A549 (cell line): ENCODE results near the gene LCN1. TPM values are rescaled to one million over a fixed set of nuclear protein-coding genes. Genes with fewer than 3 reads are reported as not detected.

Experiments used
- ATAC-seq, 2 experiments: fragments of 200-7000 bp in 1 of 2; fragments of >200 bp in 1 of 2; cut with Nextera tagmentation in 1 of 2; cut with Tn5 transposase in 1 of 2; 3 replicates each; pipeline versions ENCODE4 v1.8.0 to v1.9.1; 2018 to 2020; ENCODE audit warnings: mild to moderate bottlenecking in 1 of 2, moderate library complexity in 1 of 2
- CTCF ChIA-PET: fragments of 300-600 bp; sonication (Branson Sonifier 250); formaldehyde crosslinking; extraction: SDS; loops from one replicate; lab custom pipeline; 2021; ENCODE audit warnings: antibody characterized with exemption, inconsistent platforms; lab: Yijun Ruan, JAX
- POLR2A ChIA-PET: fragments of 350-600 bp; formaldehyde crosslinking; extraction: SDS; loops from one replicate; lab custom pipeline; 2021; ENCODE audit warnings: antibody characterized with exemption, inconsistent platforms; lab: Yijun Ruan, JAX
- DNase-seq, 2 experiments: peaks; one replicate each; pipeline versions ENCODE4 v3.0.0 to v3.0.0-alpha.2; 2011 to 2016; ENCODE audit warnings: low read depth in 1 of 2, low spot score in 1 of 2
- FAIRE-seq: peaks from 2 replicates; lab custom pipeline; 2011; peaks lifted over from hg19 to GRCh38; lab: Jason Lieb, UNC
- H3K27ac ChIP-seq, 2 experiments: fragments of >200 bp; sonication (Bioruptor Twin); formaldehyde crosslinking; 3 replicates each; pipeline ENCODE4 v1.5.1; 2016 to 2017
- H3K4me1 ChIP-seq: fragments of >200 bp; sonication (Bioruptor Twin); formaldehyde crosslinking; 3 replicates; pipeline ENCODE4 v1.6.1; 2016
- H3K4me2 ChIP-seq: fragments of >200 bp; sonication (Bioruptor Twin); formaldehyde crosslinking; 3 replicates; pipeline ENCODE4 v1.6.1; 2016
- H3K4me3 ChIP-seq: fragments of >200 bp; sonication (Bioruptor Twin); formaldehyde crosslinking; 3 replicates; pipeline ENCODE4 v1.5.1; 2016
- H3K9me3 ChIP-seq: fragments of >200 bp; sonication (Bioruptor Twin); formaldehyde crosslinking; 3 replicates; pipeline ENCODE4 v1.6.1; 2016
- BCL3 ChIP-seq: fragments of >200 bp; sonication (Bioruptor Twin); formaldehyde crosslinking; IDR thresholded peaks from 3 replicates; pipeline ENCODE4 v1.6.1; 2016
- CBX2 ChIP-seq: fragments of 200-600 bp; sonication (generic); IDR thresholded peaks from 2 replicates; pipeline ENCODE4 v1.6.1; 2016; ENCODE audit warnings: low read depth, mild to moderate bottlenecking, borderline replicate concordance
- CBX8 ChIP-seq: fragments of 200-600 bp; sonication (generic); IDR thresholded peaks from 2 replicates; pipeline ENCODE4 v1.6.1; 2016
- CHD2 ChIP-seq: fragments of 150-350 bp; IDR thresholded peaks from 2 replicates; pipeline ENCODE4 v1.6.1; 2014; ENCODE audit warnings: low read length; ENCODE audit not compliant: partially characterized antibody
- CHD4 ChIP-seq: fragments of 200-600 bp; sonication (generic); IDR thresholded peaks from 2 replicates; pipeline ENCODE4 v1.6.1; 2016; ENCODE audit warnings: antibody characterized with exemption, mild to moderate bottlenecking, borderline replicate concordance
- E2F6 ChIP-seq: IDR thresholded peaks from 2 replicates; pipeline ENCODE4 v1.6.1; 2012; ENCODE audit warnings: low read depth, borderline replicate concordance
- EHF ChIP-seq: fragments of 250-450 bp; sonication (Bioruptor Pico); IDR thresholded peaks from 2 replicates; pipeline ENCODE4 v1.5.0; 2020; ENCODE audit warnings: mild to moderate bottlenecking
- EHMT2 ChIP-seq: fragments of 200-600 bp; sonication (generic); IDR thresholded peaks from 2 replicates; pipeline ENCODE4 v1.6.1; 2016; ENCODE audit warnings: antibody characterized with exemption, low read depth, mild to moderate bottlenecking, moderate library complexity
- ESRRA ChIP-seq: fragments of 150-350 bp; IDR thresholded peaks from 2 replicates; pipeline ENCODE4 v1.6.1; 2014; ENCODE audit warnings: mild to moderate bottlenecking, low read length, borderline replicate concordance
- FOSB ChIP-seq: fragments of 250-450 bp; sonication (Bioruptor Pico); IDR thresholded peaks from 2 replicates; pipeline ENCODE4 v1.5.0; 2020; ENCODE audit warnings: mild to moderate bottlenecking, moderate library complexity
- FOSL2 ChIP-seq, 2 experiments: fragments of 450-650 bp in 1 of 2; fragments of >200 bp in 1 of 2; sonication (Bioruptor Twin) in 1 of 2; formaldehyde crosslinking; IDR thresholded peaks; 2 replicates each; pipeline versions ENCODE4 v1.5.0 to v1.6.1; 2016 to 2020; ENCODE audit warnings: mild to moderate bottlenecking in 1 of 2, moderate library complexity in 1 of 2
- HDAC2 ChIP-seq: fragments of 200-600 bp; sonication (generic); IDR thresholded peaks from 2 replicates; pipeline ENCODE4 v1.6.1; 2016
- HMGXB4 ChIP-seq: fragments of 250-450 bp; sonication (Bioruptor Pico); IDR thresholded peaks from 2 replicates; pipeline ENCODE4 v1.5.0; 2021; ENCODE audit warnings: mild to moderate bottlenecking, moderate library complexity, borderline replicate concordance
- HOXA7 ChIP-seq: fragments of 250-450 bp; sonication (Bioruptor Pico); IDR thresholded peaks from 2 replicates; pipeline ENCODE4 v1.5.0; 2020; ENCODE audit warnings: mild to moderate bottlenecking, moderate library complexity
- HOXB5 ChIP-seq: fragments of 250-450 bp; sonication (Bioruptor Pico); IDR thresholded peaks from 2 replicates; pipeline ENCODE4 v1.5.0; 2020; ENCODE audit warnings: mild to moderate bottlenecking, moderate library complexity
- MAFK ChIP-seq: fragments of 450-650 bp; IDR thresholded peaks from 2 replicates; pipeline ENCODE4 v1.6.1; 2014; ENCODE audit not compliant: partially characterized antibody
- NFE2L2 ChIP-seq: fragments of 150-350 bp; conservative IDR thresholded peaks from 2 replicates; pipeline ENCODE4 v1.6.1; 2014; ENCODE audit warnings: low read length
- NR3C1 ChIP-seq: fragments of >200 bp; sonication (Bioruptor Twin); formaldehyde crosslinking; IDR thresholded peaks from 3 replicates; pipeline ENCODE4 v1.6.1; 2017
- PHF8 ChIP-seq: fragments of 200-600 bp; sonication (generic); IDR thresholded peaks from 2 replicates; pipeline ENCODE4 v1.6.1; 2016; ENCODE audit warnings: low read depth, mild to moderate bottlenecking, antibody characterized with exemption, moderate library complexity, borderline replicate concordance
- POLR2A ChIP-seq: IDR thresholded peaks from 2 replicates; pipeline ENCODE4 v1.6.1; 2012; ENCODE audit warnings: mild to moderate bottlenecking, low read length
- POLR2AphosphoS2 ChIP-seq: conservative IDR thresholded peaks from 2 replicates; pipeline ENCODE4 v1.6.1; 2012; ENCODE audit warnings: low read length, improper control_type of control experiment, inconsistent platforms
- SMC3 ChIP-seq: fragments of >200 bp; sonication (Bioruptor Twin); formaldehyde crosslinking; IDR thresholded peaks from 3 replicates; pipeline ENCODE4 v1.6.1; 2018; ENCODE audit warnings: inconsistent platforms
- SREBF2 ChIP-seq: fragments of 450-650 bp; IDR thresholded peaks from 2 replicates; pipeline ENCODE4 v1.6.1; 2014; ENCODE audit warnings: mild to moderate bottlenecking, moderate library complexity
- TFCP2L1 ChIP-seq: fragments of 250-450 bp; sonication (Bioruptor Pico); IDR thresholded peaks from 2 replicates; pipeline ENCODE4 v1.5.0; 2021; ENCODE audit warnings: mild to moderate bottlenecking
- TP53 ChIP-seq: fragments of 250-450 bp; sonication (Bioruptor Pico); IDR thresholded peaks from 2 replicates; pipeline ENCODE4 v1.5.0; 2021; ENCODE audit warnings: mild to moderate bottlenecking, moderate library complexity
- ZC3H11A ChIP-seq: fragments of 450-650 bp; IDR thresholded peaks from 2 replicates; pipeline ENCODE4 v1.6.1; 2014; ENCODE audit warnings: antibody characterized with exemption, mild to moderate bottlenecking
- ZFP36 ChIP-seq: fragments of 450-650 bp; IDR thresholded peaks from 2 replicates; pipeline ENCODE4 v1.6.1; 2014; ENCODE audit warnings: borderline replicate concordance; ENCODE audit not compliant: partially characterized antibody
- ZNF302 ChIP-seq: fragments of 250-450 bp; sonication (Bioruptor Pico); IDR thresholded peaks from 2 replicates; pipeline ENCODE4 v1.9.0; 2021; ENCODE audit warnings: inconsistent platforms, mild to moderate bottlenecking, moderate library complexity
- WGBS: methylation state at CpG from one replicate; pipeline ENCODE4 v1.1.6; 2017; ENCODE audit errors: missing lambda C conversion rate; 5-methylcytosine and 5-hydroxymethylcytosine counted together
- polyA plus RNA-seq, 4 experiments: library from polyadenylated mRNA; depleted of rRNA in 3 of 4; stranded (reverse); fragments of >200 nt; fragmentation: RNase III in 1 of 4; extraction: RNeasy Plus Mini Kit Qiagen cat#74134 plus additional on column Dnase treatment in 1 of 4; gene quantifications; 2 replicates in 3 of 4; 3 replicates in 1 of 4; pipeline ENCODE4 v1.2.3, GENCODE V29; 2011 to 2017
- TF ChIP-seq, protein P1 (sequence below): fragments of 450-650 bp; IDR thresholded peaks from 2 replicates; pipeline ENCODE4 v1.6.1; 2014; ENCODE audit warnings: antibody characterized with exemption

Gene LCN1
- polyA plus RNA-seq, 2 of the 4 experiments (the other 2 are of a cell fraction): not detected

- Histone ChIP-seq H3K4me1 (0 out of 3 replicates have a peak, but pooled peaks cover 2% of the 10 kb centered on the region), H3K9me3 (peaks cover 18% of the 10 kb centered on the region; the same call in 2 of the 3 replicates), H3K27ac (no peak overlapping the region), H3K4me3 (no peak overlapping the region), H3K4me2 (no peak overlapping the region)
- DNase-seq (no peak), FAIRE-seq (no peak), ATAC-seq (peak in 1 of 2 experiments; percentile 29; a peak in 2 of 6 replicates)
- TF ChIP-seq NFE2L2 (no peak), ESRRA (no peak), MAFK (no peak), CHD2 (no peak), FOSB (CRISPR knock-in tag) (no peak), HDAC2 (no peak), ZFP36 (no peak), POLR2AphosphoS2 (no peak), FOSL2 (IDR thresholded peaks at IDR 0.05) (no peak), FOSL2 (CRISPR knock-in tag; IDR thresholded peaks at IDR 0.05) (no peak), BCL3 (no peak), HOXA7 (CRISPR knock-in tag) (no peak), TP53 (no peak), POLR2A (no peak), CBX2 (no peak), CHD4 (no peak), EHMT2 (no peak), PHF8 (no peak)
- POLR2A ChIA-PET: no interaction called here
- CTCF ChIA-PET: interaction anchor here (0.9 to 1.4 kb wide), 3 partner anchors 11 to 153 kb away, joined by 3 to 5 read pairs (median 3); no protein-coding TSS in a partner anchor
- 23% methylated on average over 11 of the region's 11 CpGs for WGBS
Measured at GRCh38 chr9:135559606-135560005, 38.4 kb downstream of the LCN1 start.

GRCh38 chr9:135561391-135562234 lies 40.4 kb downstream of the LCN1 start, which contains the start of gene PAEP:
PAEP (plus strand) TSS chr9:135561756.
- FAIRE-seq: no peak

DNA sequence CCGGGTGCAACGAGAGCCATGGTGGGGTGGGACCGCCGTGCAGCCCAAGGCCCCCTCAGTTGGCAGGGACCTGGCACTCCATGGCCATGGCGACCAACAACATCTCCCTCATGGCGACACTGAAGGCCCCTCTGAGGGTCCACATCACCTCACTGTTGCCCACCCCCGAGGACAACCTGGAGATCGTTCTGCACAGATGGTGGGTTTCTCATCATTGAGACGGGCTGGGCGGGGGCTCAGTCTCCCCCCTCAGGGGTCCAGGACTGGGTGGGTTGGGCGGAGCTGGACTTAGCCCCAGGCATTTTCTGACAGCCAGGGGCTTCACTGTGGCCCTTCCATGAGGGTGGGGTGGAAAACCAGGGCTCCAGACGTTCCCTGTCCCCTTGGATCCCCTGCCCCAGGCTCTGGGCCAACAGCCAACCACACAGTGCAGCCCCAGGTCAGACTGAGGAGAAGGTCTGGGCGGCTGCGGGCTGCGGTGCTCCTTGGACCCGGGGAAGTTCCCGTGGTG lies 41.0 kb downstream of the LCN1 start:
- H3K4me1 ChIP-seq: no peaks in the 10 kb centered on the region
- peaks cover 18% of the 10 kb centered on the region; the same call in 2 of the 3 replicates for H3K9me3 ChIP-seq
- ChIA-PET CTCF (interaction anchor here (1.1 kb wide), 1 partner anchor 11 kb away, joined by 4 read pairs; no protein-coding TSS in a partner anchor), POLR2A (no interaction called here)
- ATAC-seq (no peak), DNase-seq (no peak), FAIRE-seq (no peak)
- H3K4me2 ChIP-seq: no peak overlapping the region
- 36% methylated on average over 16 of the region's 17 CpGs for WGBS
- no peak overlapping the region for H3K27ac ChIP-seq
- no peak overlapping the region for H3K4me3 ChIP-seq
- TF ChIP-seq, protein P1, sequence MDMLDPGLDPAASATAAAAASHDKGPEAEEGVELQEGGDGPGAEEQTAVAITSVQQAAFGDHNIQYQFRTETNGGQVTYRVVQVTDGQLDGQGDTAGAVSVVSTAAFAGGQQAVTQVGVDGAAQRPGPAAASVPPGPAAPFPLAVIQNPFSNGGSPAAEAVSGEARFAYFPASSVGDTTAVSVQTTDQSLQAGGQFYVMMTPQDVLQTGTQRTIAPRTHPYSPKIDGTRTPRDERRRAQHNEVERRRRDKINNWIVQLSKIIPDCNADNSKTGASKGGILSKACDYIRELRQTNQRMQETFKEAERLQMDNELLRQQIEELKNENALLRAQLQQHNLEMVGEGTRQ: no peak
- TF ChIP-seq POLR2A (no peak), NR3C1 (no peak), SMC3 (no peak), SREBF2 (no peak), HMGXB4 (CRISPR knock-in tag) (no peak), ZC3H11A (no peak), MAFK (no peak), HOXB5 (CRISPR knock-in tag) (no peak), CBX8 (no peak), HDAC2 (no peak), TFCP2L1 (CRISPR knock-in tag) (no peak), EHMT2 (no peak), ZNF302 (CRISPR knock-in tag) (no peak)

More at GRCh38 chr9:135561391-135562234, 40.4 kb downstream of the LCN1 start, which contains the start of gene PAEP:
- no peak for TF ChIP-seq E2F6
- no peak for TF ChIP-seq FOSL2 (IDR thresholded peaks at IDR 0.05)
- peak; percentile 19; the same call in 1 of the 2 replicates for TF ChIP-seq FOSL2 (CRISPR knock-in tag; IDR thresholded peaks at IDR 0.05)
- no peak for TF ChIP-seq EHF (CRISPR knock-in tag)
- H3K4me3 ChIP-seq: no peak within 1 kb of the TSS
- ChIA-PET POLR2A (no interaction called here), CTCF (interaction anchor here (1.1 kb wide), 1 partner anchor 10 kb away, joined by 4 read pairs; no protein-coding TSS in a partner anchor)
- DNase-seq (peak in 1 of 2 experiments; percentile 49), ATAC-seq (peak; percentile 36 to 64; a peak in 3 of 6 replicates)
- WGBS: 38% methylated on average over 12 of the region's 20 CpGs
- peaks cover 18% of the 10 kb centered on the region; the same call in 2 of the 3 replicates for H3K9me3 ChIP-seq
- H3K27ac ChIP-seq: no peak within 1 kb of the TSS
- H3K4me1 ChIP-seq: no peaks in the 10 kb centered on the region
- H3K4me2 ChIP-seq: no peak within 1 kb of the TSS
